GM10266 (cell line): ENCODE data around the gene NDUFA7.
"Not testable (repeated sequence)": the region's sequence is repeated elsewhere in the genome, so short reads cannot be mapped to it uniquely, and the experiment has no call there.

ENCODE experiments used
- DNase-seq: peaks from one replicate; pipeline ENCODE4 v3.0.0; 2012; ENCODE audit errors: extremely low spot score
- CTCF ChIP-seq: IDR thresholded peaks from 2 replicates; pipeline ENCODE4 v1.5.1; 2012; ENCODE audit warnings: mild to moderate bottlenecking, low read depth; ENCODE audit not compliant: control insufficient read depth, insufficient read depth; ENCODE audit errors: missing control alignments

NDUFA7 gene

GRCh38 chr19:8361921-8362793, 41.0 kb upstream of the NDUFA7 start:
- TF ChIP-seq CTCF: no peak
- DNase-seq: no peak

DNA sequence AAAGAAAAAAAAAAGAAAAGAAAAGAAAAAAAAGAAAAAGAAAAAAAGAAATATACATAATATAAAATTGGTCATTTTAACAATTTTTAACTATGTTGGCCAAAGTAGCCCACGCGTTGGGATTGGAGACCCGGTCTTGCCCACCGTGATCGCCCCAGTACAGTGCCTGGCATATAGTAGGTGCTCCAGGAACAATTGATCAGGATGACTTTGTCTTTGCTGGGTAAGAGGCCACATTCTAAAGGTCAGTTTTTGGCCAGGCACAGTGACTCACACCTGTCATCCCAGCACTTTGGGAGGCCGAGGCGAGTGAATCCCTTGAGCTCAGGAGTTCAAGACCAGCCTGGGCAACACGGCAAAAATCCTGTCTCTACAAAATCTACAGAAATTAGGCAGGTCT, 39.0 kb upstream of the NDUFA7 start:
- DNase-seq: no peak
- no peak for TF ChIP-seq CTCF

DNA sequence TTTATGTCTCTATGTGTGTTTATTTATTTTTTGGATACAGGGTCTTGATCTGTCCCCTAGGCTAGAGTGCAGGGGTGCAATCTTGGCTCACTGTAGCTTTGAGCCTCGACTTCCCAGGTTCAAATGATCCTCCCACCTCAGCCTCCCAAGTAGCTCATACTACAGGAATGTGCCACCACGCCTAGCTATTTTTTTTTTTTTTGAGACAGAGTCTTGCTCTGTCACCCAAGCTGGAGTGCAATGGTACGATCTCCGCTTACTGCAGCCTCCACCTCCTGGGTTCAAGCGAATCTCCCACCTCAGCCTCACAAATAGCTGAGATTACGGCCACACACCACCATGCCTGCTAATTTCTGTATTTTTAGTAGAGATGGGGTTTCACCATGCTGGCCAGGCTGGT, 37.8 kb upstream of the NDUFA7 start:
- DNase-seq: no peak
- no peak for TF ChIP-seq CTCF

- no peak for DNase-seq
- no peak for TF ChIP-seq CTCF
These were observed 35.9 kb upstream of the NDUFA7 start for GRCh38 chr19:8357007-8357521.

DNA sequence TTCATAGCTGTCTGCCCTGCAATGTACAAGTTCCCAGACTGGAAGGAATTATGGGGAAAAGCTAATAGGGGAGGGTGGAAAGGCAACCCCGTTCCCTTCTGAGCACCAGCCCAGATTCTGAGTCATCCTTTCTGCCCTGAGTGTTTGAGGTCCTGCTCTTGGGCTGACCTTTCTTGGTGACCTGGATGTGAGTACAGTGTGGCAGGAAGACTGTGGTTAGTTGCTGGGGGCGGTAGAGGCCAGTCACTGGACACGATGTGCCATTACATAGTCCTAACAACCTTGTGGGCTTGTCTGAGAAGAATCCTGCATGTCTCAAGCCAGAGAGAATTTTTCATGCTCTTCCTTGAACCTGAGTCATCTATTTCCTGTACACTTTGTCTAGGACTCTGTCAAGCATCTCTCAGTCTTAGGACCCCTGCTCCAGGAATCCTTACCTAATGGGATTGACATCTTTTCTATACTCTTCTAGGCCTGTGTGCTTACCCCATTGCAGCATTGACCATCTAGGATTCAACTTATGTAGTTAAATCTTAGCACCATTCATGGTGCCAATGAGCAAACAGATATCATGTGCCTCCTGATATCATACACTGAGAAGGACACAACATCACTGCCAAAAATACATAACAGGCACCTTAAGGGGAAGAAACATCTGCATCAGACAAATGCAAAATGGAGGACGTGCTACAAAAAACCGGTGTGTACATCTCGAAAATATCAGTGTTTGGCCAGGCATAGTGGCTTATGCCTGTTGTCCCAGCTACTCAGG, 34.6 kb upstream of the NDUFA7 start:
- no peak for TF ChIP-seq CTCF
- peak; percentile 8 for DNase-seq

DNA sequence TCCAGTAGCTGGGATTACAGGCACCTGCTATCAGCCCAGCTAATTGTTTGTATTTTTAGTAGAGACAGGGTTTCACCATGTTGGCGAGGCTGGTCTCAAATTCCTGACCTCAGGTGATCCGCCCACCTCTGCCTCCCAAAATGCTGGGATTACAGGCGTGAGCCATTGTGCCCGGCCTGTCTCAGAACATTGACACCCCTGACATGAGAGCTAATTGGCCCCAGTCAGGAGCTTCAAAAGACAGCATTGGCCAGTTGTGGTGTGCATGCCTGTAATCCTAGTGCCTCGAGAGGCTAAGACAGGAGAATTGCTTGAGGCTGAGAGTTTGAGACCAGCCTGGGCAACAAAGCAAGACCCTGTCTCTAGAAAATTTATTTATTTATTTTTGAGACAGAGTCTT, 31.7 kb upstream of the NDUFA7 start:
- not testable (repeated sequence) for DNase-seq

GRCh38 chr19:8352134-8352827, 31.1 kb upstream of the NDUFA7 start:
- no peak for TF ChIP-seq CTCF

DNA sequence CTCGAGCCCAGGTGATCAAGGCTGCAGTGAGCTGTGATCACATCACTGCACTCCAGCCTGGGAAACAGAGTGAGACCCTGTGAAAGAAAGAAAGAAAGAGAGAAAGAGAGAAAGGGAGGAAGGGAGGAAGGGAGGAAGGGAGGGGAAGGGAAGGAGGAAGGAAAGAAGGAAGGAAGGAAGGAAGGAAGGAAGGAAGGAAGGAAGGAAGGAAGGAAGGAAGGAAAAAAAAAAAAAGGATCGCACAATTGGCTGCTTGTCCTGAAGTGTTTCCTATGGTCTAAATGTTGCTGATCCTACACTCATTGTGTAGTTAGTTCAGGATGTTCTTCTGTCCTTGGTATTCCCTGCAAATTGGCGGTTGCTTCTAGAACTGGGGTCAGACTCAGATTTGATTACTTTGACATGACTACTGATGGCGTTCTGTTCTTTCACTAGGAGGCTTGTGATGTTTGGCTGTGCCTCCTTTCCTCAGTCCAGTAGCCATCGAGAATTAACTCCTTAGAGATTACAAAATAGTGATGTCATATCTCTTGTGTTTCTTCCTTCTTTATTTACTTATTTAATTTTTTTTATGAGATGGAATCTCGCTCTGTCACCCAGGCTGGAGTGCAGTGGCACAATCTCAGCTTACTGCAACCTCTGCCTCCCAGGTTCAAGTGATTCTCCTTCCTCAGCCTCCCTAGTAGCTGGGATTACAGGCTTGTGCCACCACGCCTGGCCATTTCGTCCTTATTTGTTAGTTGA, 28.6 kb upstream of the NDUFA7 start:
- peak; percentile 1 for DNase-seq

More at GRCh38 chr19:8352134-8352827, 31.1 kb upstream of the NDUFA7 start:
- no peak for DNase-seq
